Vagina (tissue), 2 donors: ENCODE measurements around the gene B4GALT2.

ENCODE experiments used
- CTCF ChIP-seq, 3 experiments: fragments of 450-650 bp in 2 of 3; fragments of 200-600 bp in 1 of 3; sonication (generic) in 1 of 3; IDR thresholded peaks; one replicate each; pipeline ENCODE4 v1.5.1; 2017 to 2019; ENCODE audit warnings: antibody characterized with exemption in 3 of 3, mild to moderate bottlenecking in 2 of 3, moderate library complexity in 2 of 3
- POLR2A ChIP-seq, 2 donors: fragments of 450-650 bp; IDR thresholded peaks; one replicate each; pipeline ENCODE4 v1.6.1; 2017; ENCODE audit warnings: antibody characterized with exemption in 2 of 2, mild to moderate bottlenecking in 2 of 2, moderate library complexity in 2 of 2

DNA sequence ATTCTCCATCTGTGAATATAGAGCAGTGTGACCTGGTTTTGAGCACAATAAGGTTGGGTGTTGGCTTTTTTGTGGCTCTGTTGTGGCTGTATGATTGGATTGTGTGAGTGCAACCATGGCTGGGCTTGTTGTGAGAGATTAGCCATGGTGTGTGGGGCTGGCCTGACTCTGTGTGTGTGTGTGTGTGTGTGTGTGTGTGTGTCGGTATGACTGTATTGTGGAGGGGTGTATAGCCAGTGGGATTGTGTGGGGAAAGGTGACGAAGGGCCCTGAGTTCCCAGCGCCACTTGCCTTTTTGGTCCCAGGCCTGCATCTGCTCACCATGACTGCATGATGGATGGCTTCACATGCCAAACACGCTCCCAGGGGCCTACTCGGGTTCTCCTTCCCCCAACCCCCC, 58.1 kb downstream of the B4GALT2 start:
- TF ChIP-seq CTCF (IDR thresholded peaks at IDR 0.05) (no peak), POLR2A (IDR thresholded peaks at IDR 0.05) (no peak)
